GM12892 (cell line): ENCODE results near the gene TECTA.

Experiments
- POLR2A ChIP-seq: IDR thresholded peaks from 2 replicates; pipeline ENCODE4 v1.6.1; 2011; ENCODE audit warnings: low read depth, low read length, control low read depth
- POLR2AphosphoS5 ChIP-seq: IDR thresholded peaks from 2 replicates; pipeline ENCODE4 v1.6.1; 2011; ENCODE audit warnings: low read depth, low read length, control low read depth

DNA sequence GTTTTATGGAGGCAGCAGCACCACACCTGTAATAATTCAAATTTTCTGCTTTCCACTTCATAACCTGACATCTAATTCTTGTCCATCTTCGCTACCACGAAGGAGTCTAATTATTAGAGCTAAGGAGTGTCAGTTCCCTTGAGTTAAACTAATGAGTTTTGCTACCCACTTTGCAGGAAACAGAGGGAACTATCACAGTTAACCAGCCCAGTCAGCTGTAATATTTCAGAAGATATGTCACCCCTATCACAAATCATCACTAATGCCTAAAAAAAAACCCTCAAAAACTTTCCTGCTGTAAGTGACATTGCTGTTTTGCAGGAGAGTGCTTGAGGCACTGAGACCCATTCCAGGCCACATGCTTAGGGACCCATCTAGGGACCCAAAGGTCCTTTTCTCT lies 8.4 kb downstream of the TECTA start:
- TF ChIP-seq POLR2AphosphoS5 (no peak), POLR2A (no peak)
